HG03460 (cell line): ENCODE measurements around the gene TPK1.

Source experiments
- ATAC-seq: cut with Tn5 transposase; IDR thresholded peaks from one replicate; pipeline ENCODE4 v1.9.1; 2021; ENCODE audit not compliant: unreplicated experiment

TPK1 gene

DNA sequence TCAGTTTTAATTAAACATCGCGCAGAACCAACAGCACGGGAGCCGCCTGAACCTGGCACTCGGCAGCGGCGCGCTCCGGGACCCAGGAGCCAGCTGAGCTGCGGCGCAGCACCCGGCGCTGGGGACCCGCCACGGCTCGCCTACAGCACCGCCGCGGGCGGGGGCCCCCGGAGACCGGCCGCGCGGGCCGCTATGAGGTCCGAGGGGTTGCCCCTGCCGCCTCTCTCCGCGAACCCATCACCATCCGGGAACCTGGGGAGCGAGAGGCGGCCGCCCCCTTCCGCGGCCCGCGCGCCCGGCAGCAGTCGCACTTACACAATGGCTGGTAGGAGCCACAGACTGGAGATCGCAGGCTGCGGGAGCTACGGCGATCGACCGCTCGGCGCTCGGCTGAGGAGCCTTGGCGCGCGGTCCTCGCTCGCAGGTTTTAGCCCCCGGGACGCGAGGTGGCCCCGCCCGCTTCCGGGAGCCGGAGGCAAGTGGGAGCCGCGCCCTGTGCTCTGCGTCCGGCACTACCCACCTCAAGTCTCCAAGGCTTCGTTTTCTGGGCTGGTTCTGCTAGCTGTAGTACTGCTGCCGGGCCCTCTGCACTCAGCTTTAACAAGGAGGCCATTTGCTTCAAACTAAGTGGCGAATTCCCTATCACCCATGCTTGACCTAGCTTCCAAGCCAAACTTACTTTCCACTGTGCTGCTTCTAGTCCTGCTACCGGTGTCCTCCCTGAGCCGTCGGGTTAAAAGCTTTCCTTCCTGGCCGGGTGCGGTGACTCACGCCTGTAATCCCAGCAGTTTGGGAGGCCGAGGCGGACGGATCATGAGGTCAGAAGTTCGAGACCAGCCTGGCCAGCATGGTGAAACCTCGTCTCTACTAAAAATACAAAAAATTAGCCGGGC, at the start of gene TPK1:
Gene TPK1 (minus strand): TSS at position 402 of the 893 bp plus-strand sequence. CDS start 451 bp downstream, outside the sequence.
- peak; percentile 86 for ATAC-seq

DNA sequence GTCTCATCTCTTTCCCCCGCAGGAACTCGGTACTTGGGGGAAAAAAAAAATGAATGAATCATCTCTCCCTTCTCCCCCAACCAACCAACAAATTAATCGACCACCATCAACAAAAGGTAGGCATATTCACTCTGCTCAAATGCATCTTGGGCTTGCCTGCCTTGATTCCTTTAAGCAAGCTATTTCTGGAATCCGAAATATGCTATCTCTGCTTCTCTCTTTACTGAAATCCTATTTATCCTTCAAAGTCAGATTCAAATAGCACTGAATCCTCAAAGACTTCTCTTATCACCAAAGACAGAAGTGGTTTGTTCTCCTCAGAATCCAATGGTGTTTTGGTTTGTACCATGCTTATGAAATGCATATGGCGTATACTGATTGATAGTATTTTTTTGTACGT, 49.6 kb upstream of the TPK1 start:
- ATAC-seq, result no peak

DNA sequence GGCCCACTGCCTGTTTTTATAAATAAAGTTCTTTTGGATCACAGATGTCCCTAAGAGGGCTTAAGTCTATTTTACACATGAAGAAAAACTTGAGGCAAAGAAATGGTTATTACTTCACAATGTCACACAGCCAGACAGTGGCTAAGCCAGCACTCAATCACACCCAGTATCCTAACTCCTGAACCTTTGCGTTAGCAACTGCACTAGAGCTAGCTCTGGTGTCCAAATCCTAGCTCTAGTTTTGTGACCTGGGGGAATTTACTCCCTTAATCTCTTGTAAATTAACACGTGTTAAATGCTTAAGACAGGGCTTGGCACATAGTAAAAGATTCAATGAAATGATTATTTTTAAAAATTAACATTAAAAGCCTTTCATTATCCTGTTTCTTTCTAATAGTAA, 49.0 kb upstream of the TPK1 start:
- ATAC-seq, result no peak

DNA sequence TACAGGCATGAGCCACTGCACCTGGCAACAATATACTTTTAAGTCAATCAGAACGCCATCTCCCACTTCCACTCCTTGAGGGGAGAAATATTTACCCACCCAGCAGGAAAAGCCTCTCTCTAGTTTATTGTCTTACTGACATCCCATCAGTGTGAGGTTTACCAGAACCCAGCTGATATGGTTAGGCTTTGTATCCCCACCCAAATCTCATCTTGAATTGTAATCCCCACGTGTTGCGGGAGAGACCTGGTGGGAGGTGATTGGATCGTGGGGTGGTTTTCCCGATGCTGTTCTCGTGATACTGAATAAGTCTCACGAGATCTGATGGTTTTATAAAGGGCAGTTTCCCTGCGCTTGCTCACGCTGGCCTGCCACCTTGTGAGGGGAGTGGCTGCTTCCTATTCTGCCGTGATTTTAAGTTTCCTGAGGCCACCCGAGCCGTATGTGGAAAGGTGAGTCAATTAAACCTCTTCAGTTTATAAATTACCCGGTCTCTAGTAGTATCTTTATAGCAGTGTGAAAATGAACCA, 37.5 kb upstream of the TPK1 start:
- no peak for ATAC-seq

DNA sequence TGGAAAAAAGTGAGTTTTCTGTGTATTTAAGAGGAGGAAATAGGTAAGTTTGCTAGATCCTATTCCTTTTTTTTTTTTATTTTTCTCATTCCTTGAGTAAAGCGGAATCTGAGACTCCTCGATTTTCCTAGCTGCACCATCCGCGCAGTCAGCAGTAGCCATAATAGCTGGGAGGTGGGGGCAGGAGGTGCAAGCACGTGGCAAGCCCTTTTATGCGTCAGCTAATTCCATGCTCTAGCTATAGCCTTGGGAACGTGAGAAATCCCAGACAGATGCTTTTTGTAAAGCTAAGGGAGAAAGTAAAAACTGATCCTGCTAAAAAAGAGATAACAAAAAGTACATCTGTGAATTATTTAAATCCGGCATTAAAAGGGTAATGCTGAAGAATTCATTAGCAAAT, 33.2 kb upstream of the TPK1 start:
- no peak for ATAC-seq

DNA sequence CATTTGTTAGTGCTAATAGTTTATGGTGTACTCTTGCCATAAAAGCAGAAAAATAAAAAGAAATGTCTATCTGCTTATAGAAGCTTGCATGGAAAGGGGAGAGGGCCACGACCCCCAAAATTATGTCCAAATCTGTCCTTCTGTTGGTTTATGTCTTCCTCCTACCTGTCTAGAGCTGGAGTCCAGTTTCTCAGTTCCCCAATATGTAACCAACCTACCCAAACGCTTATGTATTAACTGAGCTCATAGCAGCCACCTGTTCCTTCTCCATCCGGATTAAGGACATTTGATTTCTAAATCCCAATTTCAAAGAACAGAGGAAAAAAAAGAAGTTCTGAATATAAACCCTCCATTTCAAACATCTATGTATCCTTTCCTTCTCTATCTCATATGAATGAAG, 30.3 kb upstream of the TPK1 start:
- no peak for ATAC-seq

DNA sequence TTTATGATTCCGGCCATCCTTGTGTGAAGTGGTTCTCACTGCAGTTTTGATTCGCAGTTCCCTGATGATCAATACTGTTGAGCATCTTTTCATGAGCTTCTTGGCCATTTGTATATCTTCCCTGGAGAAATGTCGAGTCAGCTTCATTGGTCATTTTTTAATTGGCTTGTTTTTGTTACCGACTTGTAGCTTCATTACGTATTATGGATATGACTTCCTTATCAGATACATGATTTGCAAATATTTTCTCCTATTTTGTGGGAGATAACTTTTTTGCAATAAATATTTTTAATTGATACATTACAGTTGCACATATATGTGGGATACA, 27.4 kb upstream of the TPK1 start:
- ATAC-seq, result no peak

DNA sequence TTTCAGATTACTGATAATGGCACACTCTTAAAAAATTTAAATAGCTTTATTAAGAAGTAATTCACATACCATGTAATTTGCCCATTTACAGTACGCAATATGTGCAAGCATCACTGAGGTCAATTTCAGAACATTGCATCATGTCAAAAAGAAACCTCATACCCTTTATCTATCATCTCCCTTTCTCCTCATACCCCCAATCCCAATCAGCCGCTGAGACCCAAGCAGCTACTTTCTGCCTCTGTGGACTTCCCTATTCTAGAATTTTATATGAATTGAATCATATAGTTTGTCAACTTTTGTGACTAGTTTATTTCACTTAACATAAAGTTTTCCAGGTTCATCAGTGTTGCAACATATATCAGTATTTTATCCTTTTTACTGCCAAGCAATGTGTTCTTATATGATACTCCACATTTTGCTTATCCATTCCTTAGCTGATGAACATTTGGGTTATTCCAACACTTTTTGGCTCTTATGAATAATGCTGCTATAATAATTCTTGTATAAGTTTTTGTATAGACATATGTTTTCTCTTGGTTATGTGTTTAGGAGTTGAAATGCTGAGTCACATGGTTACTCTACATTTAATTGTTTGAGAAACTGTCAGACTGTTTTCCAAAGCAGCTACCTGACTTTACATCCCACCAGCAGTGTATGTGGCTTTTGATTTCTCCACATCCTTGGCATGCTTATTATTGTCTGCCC, 26.9 kb upstream of the TPK1 start:
- ATAC-seq, result no peak

DNA sequence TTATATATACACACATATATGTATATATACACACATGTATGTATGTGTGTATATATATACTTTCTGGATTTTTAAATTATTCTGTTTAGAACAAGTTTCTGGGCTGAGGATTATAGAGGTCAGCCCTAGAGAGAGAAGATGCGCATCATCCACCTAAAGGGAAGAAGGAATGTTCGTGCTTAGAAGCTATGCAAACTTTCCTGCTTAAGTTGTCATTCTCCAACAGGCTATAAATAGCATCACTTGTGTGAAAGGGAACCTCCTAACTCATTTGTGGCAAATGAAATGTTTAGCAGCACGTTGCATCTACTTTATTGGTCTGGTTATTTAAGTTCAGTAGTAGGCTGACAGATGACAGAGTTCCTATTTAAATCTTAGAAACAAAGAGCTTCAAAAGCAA, 23.9 kb upstream of the TPK1 start:
- no peak for ATAC-seq

DNA sequence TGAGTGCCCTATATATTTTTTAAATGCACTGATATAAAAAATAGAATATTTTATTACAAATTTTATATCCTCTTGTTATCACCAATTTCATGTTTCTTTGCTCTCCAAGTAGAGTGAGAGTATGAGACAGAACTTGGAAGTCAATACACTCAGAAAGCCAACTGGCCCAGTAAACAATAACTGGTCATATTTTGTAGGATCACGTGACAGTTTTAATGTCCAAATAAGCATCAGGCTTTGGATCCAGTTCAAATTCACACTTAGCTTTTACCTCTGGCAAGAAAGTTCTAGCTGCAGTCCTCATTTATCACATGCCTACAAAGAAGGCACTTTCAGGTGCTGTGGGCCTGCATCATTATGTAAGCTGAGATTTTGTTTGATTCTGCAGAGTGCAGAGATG, 21.6 kb upstream of the TPK1 start:
- no peak for ATAC-seq

DNA sequence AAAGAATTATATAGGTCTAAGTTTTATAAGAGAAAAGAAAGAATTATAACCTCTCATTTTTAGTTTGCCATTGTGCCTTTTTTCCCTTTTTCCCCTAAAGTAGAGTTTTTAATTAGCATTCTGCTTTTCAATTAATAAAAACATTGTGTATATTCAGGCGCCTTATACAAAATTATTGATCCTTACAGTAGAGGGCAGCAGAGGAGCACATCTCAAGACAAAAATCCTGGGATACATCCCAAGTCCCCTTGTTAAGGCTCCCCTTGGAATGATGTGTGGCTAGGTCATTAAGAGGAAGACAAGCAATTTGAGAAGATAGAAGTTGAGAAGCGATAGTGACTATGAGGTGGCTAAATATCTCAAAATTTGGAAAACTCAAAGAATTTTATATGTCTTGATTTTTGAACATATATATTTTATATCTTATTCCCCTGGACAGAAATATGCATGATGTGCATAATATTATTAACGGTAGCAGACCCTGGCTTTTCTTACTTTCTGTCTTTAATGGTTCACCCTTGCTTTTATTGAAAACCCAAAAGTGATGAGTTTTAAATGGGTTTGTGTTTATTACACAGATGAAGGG, 19.1 kb upstream of the TPK1 start:
- no peak for ATAC-seq

DNA sequence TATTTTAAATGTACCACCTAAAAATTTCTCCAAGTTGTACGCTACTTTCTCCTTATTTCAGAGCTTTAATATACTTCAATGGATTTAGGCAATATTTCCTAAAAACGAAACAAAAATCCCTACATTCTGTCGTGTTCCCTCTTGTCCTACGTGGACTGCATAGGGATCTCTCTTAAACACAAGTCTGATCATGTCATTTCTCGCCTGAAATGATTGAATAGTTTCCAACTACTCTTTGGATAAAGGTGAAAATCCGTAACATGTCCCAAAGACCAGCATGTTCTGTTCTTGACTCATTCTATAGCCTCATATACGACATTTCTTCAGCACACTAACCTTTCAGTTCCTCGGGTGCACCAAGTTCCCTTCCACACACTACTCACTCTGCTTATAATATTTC, 17.7 kb upstream of the TPK1 start:
- ATAC-seq, result no peak

DNA sequence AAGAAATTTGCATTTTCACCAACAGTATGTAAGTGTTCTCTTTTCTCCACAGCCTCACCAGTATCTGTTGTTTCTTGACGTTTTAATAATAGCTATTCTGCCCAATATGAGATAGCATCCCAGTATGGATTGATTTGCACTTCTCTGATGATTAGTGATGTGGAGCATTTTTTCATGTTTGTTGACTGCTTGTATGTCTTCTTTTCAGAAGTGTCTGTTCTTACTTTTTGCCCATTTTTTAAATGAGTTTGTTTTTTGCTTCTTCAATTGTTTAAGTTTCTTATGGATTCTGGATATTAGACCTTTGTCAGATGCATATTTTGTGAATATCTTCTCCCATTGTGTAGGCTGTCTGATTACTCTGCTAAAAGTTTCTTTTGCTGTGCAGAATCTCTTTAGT, 12.2 kb upstream of the TPK1 start:
- no peak for ATAC-seq

DNA sequence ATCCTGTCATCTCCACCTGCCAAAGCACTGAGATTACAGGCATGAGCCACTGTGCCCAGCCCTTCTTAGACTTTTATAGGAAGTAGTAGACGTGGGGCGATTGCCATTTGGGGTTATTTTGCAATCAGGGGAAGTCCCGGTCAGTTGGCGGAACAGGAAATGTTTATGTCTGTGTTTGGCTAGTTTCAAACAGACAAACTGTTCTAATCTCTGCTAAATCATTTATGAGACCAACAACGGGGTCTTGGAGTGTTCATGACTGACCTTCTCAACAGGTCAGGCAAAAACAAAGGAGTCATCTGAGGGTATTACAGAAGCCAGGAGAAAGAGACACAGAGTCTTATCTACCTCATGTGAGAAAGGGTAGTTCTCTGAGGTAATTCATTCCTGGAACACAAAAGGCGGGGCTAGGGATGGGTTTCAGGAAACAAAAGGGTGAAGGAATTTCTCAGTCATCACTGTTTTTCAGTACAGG, 6.6 kb upstream of the TPK1 start:
- peak; percentile 92 for ATAC-seq

DNA sequence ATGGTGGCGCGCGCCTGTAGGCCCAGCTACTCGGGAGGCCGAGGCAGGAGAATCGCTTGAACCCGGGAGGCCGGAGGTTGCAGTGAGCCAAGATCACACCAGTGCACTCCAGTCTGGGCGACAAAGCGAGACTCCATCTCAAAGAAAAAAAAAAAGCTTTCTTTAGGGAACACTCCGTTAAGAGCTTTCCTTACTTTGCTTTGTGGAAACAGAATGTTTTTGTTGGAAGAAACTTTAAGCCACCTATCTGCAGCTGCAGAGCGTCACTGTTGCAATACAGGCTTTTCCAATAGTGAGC, 641 bp upstream of the TPK1 start:
- ATAC-seq, result no peak

DNA sequence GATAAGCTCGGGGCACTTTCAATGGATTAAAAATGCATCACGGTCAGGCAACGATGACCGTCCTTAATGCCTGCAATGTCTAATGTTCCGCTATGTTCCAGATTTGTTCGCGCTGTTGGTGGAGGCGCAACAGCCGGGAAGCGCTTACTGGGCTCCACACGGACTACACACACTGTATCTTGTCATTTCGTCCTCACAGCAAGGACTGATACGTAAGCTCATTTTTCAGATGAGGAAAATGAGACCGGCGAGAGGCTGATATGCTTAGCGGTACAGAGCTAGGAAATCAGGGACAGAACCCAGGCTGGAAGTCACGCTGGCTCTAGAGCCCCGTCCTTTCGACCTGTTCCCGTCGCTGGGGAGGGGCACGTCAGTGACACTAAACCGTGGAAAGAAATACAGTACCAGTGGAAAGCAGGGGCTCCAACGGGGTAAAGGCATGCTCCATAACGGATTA, 670 bp downstream of the TPK1 start:
- peak; percentile 33 for ATAC-seq

DNA sequence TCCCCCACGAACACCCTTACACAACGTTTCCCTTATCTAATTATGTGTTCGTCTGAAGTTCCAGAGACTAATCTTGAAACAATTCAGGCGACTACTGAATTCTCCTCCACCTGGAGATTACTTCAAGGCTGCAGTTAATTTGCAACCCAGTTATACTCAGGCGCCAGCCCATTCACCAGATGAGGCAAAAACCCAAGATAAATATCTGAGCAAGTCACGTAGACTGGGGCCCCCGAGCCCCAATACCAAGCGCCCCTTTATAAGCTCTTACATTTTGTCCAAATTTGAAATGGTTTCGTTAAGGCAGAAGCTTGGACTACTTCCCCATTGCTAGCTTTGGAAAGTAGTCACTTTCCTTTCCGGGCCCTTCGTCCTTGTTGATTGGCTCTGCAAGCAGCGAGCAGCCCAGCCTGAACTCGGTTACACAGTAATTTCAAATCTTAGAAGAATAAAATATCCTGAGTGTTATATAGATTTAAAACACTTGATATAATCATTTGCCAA, 1.2 kb downstream of the TPK1 start:
- peak; percentile 36 for ATAC-seq

DNA sequence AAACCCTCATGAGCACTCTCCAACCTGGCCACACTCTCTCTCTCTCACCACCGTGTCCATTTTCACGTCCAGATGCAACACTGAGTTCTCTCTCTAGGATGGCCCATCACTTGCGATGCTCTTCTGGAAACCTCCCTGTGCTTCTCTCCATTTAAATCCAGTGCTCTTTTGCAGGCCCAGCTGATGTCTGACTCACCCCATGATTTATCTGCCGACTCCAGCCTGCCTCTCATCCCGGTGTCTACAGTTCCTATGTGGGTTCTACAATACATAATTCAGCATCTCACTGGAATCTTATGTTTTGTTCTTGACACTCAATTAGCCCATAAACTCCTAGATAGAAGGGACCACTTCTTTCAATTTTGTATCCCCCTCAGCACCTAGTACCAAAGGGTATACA, 5.0 kb downstream of the TPK1 start:
- no peak for ATAC-seq

DNA sequence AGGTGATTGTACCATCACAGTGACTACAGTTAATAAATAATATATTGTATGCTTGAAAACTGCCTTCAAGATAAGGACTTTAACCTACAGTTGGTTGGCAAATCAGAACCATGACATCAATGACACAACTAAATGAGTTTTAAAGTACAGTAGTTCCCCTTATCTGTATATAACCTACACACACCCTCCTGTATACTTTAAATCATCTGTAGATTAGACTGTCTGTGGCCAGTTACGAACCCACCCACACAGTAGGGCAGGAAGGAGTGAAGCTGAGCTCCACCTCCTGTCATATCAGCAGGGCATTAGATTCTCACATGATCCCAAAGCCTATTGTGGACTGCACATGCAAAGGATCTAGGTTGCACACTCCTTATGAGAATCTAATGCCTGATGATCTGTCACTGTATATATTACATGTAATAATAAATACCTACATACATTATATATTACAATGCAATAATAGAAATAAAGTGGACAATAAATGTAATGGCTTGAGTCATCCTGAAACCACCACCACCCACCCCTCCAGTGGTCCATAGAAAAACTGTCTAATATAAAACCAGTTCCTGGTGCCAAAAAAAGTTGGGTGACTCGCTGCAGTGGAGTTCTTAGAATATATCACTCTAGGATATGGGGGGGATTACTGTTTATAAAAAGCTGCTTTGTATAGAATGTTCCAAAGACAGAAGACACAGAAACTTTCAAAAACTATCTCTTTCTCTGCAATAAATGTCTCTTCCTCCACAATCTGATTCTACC, 5.6 kb downstream of the TPK1 start:
- ATAC-seq, result no peak

DNA sequence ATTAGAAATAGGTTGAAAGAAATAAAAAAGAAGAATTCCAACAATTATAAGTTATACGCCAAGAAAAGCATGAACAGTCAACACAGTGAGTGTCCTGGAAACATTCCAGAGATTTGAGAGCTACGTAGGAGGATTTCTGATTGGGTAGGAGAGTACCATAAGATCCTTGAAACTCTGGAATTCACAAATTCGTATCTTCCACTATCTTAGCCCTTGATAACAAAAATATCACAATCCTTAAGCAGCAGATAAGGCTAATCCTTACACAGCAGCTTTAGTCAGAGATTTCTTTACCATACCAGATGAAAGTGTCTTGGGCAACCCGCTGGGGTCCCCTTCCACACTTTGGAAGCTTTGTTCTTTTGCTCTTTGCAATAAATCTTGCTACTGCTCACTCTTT, 8.2 kb downstream of the TPK1 start:
- no peak for ATAC-seq

DNA sequence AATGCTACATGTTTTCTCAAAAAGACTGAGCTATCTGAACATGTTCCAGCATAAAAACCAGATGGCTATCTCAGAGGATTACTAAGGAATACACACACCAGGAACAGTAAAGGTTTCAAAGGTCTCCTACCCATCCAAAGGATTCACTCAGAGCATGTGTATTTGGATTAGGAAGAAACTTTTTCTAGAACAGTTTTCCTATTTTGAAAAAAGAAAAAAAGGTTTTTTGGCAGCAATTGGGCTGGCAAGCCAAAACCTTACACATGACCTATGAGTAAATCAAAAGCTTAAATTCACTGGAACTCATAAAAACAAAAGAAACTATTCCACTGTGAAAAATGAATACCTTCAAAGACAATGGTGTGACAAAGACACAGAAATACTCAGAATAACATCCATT, 9.6 kb downstream of the TPK1 start:
- no peak for ATAC-seq
